Upper lobe of left lung (tissue), 6 donors: ENCODE data around the gene CLCN6. TPM values are rescaled to one million over a fixed set of nuclear protein-coding genes. Genes with fewer than 3 reads are reported as not detected.

Experiments
- ATAC-seq, 2 donors: fragments of 200-7000 bp; cut with Tn5 transposase; one replicate each; pipeline ENCODE4 v1.9.1; 2022; ENCODE audit warnings: mild to moderate bottlenecking in 2 of 2, moderate library complexity in 2 of 2; ENCODE audit not compliant: low FRiP score in 2 of 2
- DNase-seq, 2 donors: peaks; one replicate each; pipeline ENCODE4 v3.0.0-alpha.2; 2019 to 2020
- H3K27ac ChIP-seq, 4 donors: fragments of 200-600 bp; sonication (generic); one replicate each; pipeline ENCODE4 v1.5.1; 2016 to 2019
- H3K27me3 ChIP-seq, 4 donors: fragments of 200-600 bp; sonication (generic); one replicate each; pipeline ENCODE4 v1.5.1; 2017 to 2019
- H3K36me3 ChIP-seq, 4 donors: fragments of 200-600 bp; sonication (generic); one replicate each; pipeline ENCODE4 v1.5.1; 2016 to 2019
- H3K4me1 ChIP-seq, 4 donors: fragments of 200-600 bp; sonication (generic); one replicate each; pipeline ENCODE4 v1.5.1; 2018 to 2019
- H3K4me3 ChIP-seq, 4 donors: fragments of 200-600 bp; sonication (generic); one replicate each; pipeline ENCODE4 v1.5.1; 2017 to 2019; ENCODE audit warnings: mild to moderate bottlenecking in 2 of 4, moderate library complexity in 1 of 4
- H3K9me3 ChIP-seq, 4 donors: fragments of 200-600 bp; sonication (generic); one replicate each; pipeline ENCODE4 v1.5.1; 2018 to 2019
- EP300 ChIP-seq, 4 donors: sonication (generic); formaldehyde crosslinking; IDR thresholded peaks; one replicate each; pipeline ENCODE4 v1.5.1; 2017; ENCODE audit warnings: antibody characterized with exemption in 4 of 4, control low read depth in 2 of 4
- POLR2A ChIP-seq, 4 donors: fragments of 450-650 bp; IDR thresholded peaks; one replicate each; pipeline ENCODE4 v1.5.1; 2016 to 2017; ENCODE audit warnings: antibody characterized with exemption in 4 of 4, mild to moderate bottlenecking in 2 of 4
- POLR2AphosphoS5 ChIP-seq, 2 donors: sonication (generic); formaldehyde crosslinking; IDR thresholded peaks; one replicate each; pipeline ENCODE4 v1.5.1; 2017; ENCODE audit warnings: antibody characterized with exemption in 2 of 2
- WGBS, 2 donors: methylation state at CpG; one replicate each; pipeline ENCODE4 v1.1.5; 2017 to 2018; 5-methylcytosine and 5-hydroxymethylcytosine counted together
- total RNA-seq, 6 donors: library from RNA; depleted of rRNA in 4 of 6; stranded (reverse); fragments of >200 nt in 4 of 6; gene quantifications; one replicate each; pipeline versions ENCODE4 v1.1.0 to v1.2.1, GENCODE V29; 2016 to 2021
- TF ChIP-seq, protein P1 (sequence below), 6 experiments: fragments of 450-650 bp in 4 of 6; fragments of 200-600 bp in 2 of 6; sonication (generic) in 2 of 6; IDR thresholded peaks; one replicate each; pipeline ENCODE4 v1.5.1; 2016 to 2019; ENCODE audit warnings: antibody characterized with exemption in 6 of 6
- donor health status: DM: no; HTN: no; CAD: no; lungs with moderate emphysema.
- donor health status: DM: no; HTN: yes; CAD: no; lungs with severe emphysema.

CLCN6 gene
- total RNA-seq, 6 donors from 2014 or later = 21.6 to 96.4 (median 33.0) TPM

- Histone ChIP-seq H3K27me3 (no peaks in the 10 kb centered on the region), H3K9me3 (no peaks in the 10 kb centered on the region), H3K27ac (no peak overlapping the region), H3K4me3 (no peak overlapping the region), H3K36me3 (peaks cover 44 to 97% (median 90%) of the 10 kb centered on the region in 4 donors), H3K4me1 (no peaks in the 10 kb centered on the region)
- TF ChIP-seq, protein P1, sequence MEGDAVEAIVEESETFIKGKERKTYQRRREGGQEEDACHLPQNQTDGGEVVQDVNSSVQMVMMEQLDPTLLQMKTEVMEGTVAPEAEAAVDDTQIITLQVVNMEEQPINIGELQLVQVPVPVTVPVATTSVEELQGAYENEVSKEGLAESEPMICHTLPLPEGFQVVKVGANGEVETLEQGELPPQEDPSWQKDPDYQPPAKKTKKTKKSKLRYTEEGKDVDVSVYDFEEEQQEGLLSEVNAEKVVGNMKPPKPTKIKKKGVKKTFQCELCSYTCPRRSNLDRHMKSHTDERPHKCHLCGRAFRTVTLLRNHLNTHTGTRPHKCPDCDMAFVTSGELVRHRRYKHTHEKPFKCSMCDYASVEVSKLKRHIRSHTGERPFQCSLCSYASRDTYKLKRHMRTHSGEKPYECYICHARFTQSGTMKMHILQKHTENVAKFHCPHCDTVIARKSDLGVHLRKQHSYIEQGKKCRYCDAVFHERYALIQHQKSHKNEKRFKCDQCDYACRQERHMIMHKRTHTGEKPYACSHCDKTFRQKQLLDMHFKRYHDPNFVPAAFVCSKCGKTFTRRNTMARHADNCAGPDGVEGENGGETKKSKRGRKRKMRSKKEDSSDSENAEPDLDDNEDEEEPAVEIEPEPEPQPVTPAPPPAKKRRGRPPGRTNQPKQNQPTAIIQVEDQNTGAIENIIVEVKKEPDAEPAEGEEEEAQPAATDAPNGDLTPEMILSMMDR (IDR thresholded peaks at IDR 0.05) = no peak
- TF ChIP-seq EP300 (IDR thresholded peaks at IDR 0.05) (no peak), POLR2A (IDR thresholded peaks at IDR 0.05) (no peak), POLR2AphosphoS5 (IDR thresholded peaks at IDR 0.05) (no peak)
- WGBS, 2 donors = 87 to 92% methylated on average over 9 of the region's 9 CpGs
- DNase-seq (no peak), ATAC-seq (no peak)
Observed at GRCh38 chr1:11831945-11832725, 26.1 kb downstream of the CLCN6 start.

GRCh38 chr1:11833497-11833896 is 27.5 kb downstream of the CLCN6 start:
- Histone ChIP-seq H3K36me3 (peaks cover 39 to 97% (median 90%) of the 10 kb centered on the region in 4 donors), H3K9me3 (no peaks in the 10 kb centered on the region), H3K27ac (no peak overlapping the region), H3K27me3 (no peaks in the 10 kb centered on the region), H3K4me3 (no peak overlapping the region), H3K4me1 (no peaks in the 10 kb centered on the region)
- DNase-seq (no peak), ATAC-seq (no peak)
- 96 to 97% methylated on average over 8 of the region's 8 CpGs for WGBS, 2 donors
- no peak for TF ChIP-seq POLR2AphosphoS5 (IDR thresholded peaks at IDR 0.05)

- H3K4me1 ChIP-seq = no peaks in the 10 kb centered on the region
- TF ChIP-seq, protein P1 (IDR thresholded peaks at IDR 0.05) = no peak
- TF ChIP-seq POLR2AphosphoS5 (IDR thresholded peaks at IDR 0.05) (no peak), POLR2A (IDR thresholded peaks at IDR 0.05) (no peak), EP300 (IDR thresholded peaks at IDR 0.05) (no peak)
- no peaks in the 10 kb centered on the region for H3K9me3 ChIP-seq
- no peak for DNase-seq
- no peak overlapping the region for H3K4me3 ChIP-seq
- H3K27me3 ChIP-seq = no peaks in the 10 kb centered on the region
- H3K36me3 ChIP-seq = peaks cover 35 to 96% (median 88%) of the 10 kb centered on the region in 4 donors
- 94 to 95% methylated on average over 13 of the region's 13 CpGs for WGBS, 2 donors
- no peak overlapping the region for H3K27ac ChIP-seq
- no peak for ATAC-seq
Observed at GRCh38 chr1:11833900-11834299, 27.9 kb downstream of the CLCN6 start.

DNA sequence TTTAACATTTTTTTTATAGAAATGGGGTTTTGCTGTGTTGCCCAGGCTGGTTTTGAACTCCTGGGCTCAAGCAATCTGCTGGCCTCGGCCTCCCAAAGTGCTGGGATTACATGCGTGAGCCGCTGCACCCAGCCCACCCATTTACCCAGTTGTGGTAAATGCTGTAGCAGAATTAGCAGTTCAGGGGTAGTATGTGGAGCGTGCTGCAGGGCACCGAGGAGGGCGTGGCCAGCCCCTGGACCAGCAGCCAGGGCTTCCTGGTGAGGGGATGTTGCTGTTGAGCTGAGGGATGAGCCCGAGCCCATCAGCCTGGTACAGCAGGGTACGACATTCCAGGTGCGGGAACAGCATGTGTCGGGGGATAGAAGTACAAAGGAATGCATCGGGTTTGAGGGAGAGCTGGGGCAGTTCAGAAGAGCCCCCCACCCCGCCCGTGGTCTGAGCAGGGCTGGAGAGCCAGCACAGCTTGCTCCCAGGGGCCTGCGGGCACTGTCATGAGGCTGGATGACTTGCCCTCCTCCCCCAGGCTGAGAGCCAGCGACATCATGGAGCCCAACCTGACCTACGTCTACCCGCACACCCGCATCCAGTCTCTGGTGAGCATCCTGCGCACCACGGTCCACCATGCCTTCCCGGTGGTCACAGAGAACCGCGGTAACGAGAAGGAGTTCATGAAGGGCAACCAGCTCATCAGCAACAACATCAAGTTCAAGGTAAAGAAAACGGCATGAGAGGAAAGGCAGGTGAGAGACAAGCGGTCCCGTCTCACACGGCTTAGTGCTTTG is 29.6 kb downstream of the CLCN6 start:
- no peak for ATAC-seq
- Histone ChIP-seq H3K27ac (no peak overlapping the region), H3K27me3 (no peaks in the 10 kb centered on the region), H3K9me3 (no peaks in the 10 kb centered on the region), H3K36me3 (peaks cover 36 to 96% (median 90%) of the 10 kb centered on the region in 4 donors), H3K4me3 (no peak overlapping the region), H3K4me1 (no peaks in the 10 kb centered on the region)
- peak in 1 of 2 donors; percentile 51 for DNase-seq
- TF ChIP-seq POLR2AphosphoS5 (IDR thresholded peaks at IDR 0.05) (no peak), POLR2A (IDR thresholded peaks at IDR 0.05) (no peak), EP300 (IDR thresholded peaks at IDR 0.05) (no peak)
- TF ChIP-seq, protein P1 (IDR thresholded peaks at IDR 0.05) = no peak
- 94% methylated on average over 21 to 28 of the region's 28 CpGs for WGBS, 2 donors

- DNase-seq = peak in 1 of 2 donors; percentile 77
- H3K36me3 ChIP-seq = peaks cover 37 to 99% (median 91%) of the 10 kb centered on the region in 4 donors
- no peak overlapping the region for H3K4me3 ChIP-seq
- H3K9me3 ChIP-seq = no peaks in the 10 kb centered on the region
- ATAC-seq = no peak
- 87 to 92% methylated on average over 27 to 35 of the region's 36 CpGs for WGBS, 2 donors
- TF ChIP-seq POLR2A (IDR thresholded peaks at IDR 0.05) (no peak), EP300 (IDR thresholded peaks at IDR 0.05) (no peak), POLR2AphosphoS5 (IDR thresholded peaks at IDR 0.05) (no peak)
- TF ChIP-seq, protein P1 (IDR thresholded peaks at IDR 0.05) = no peak
- H3K27ac ChIP-seq = no peak overlapping the region
- H3K4me1 ChIP-seq = no peaks in the 10 kb centered on the region
- H3K27me3 ChIP-seq = no peaks in the 10 kb centered on the region
Observed at GRCh38 chr1:11836955-11837766, 31.2 kb downstream of the CLCN6 start.
